ENCODE results near the gene GRPEL1.

Gene GRPEL1

GRCh38 chr4:7016512-7016911 lies 51.4 kb downstream of the GRPEL1 start:
- intact Hi-C loops (cut with micrococcal nuclease), result no loop called here
- no peak overlapping the region for H3K4me3 Mint-ChIP-seq
- no peak overlapping the region for H3K27ac Mint-ChIP-seq
- no peaks in the 10 kb centered on the region for H3K9me3 Mint-ChIP-seq
- no peaks in the 10 kb centered on the region for H3K27me3 Mint-ChIP-seq
- peaks cover 28% of the 10 kb centered on the region for H3K4me1 Mint-ChIP-seq (ENCODE audit: low read depth)
- peaks cover 100% of the 10 kb centered on the region for H3K36me3 Mint-ChIP-seq (ENCODE audit: low read depth)

- no peak overlapping the region for H3K4me3 Mint-ChIP-seq
- H3K4me1 Mint-ChIP-seq (ENCODE audit: low read depth), result peaks cover 28% of the 10 kb centered on the region
- peaks cover 100% of the 10 kb centered on the region for H3K36me3 Mint-ChIP-seq (ENCODE audit: low read depth)
- H3K27ac Mint-ChIP-seq, result no peak overlapping the region
- no peaks in the 10 kb centered on the region for H3K9me3 Mint-ChIP-seq
- H3K27me3 Mint-ChIP-seq, result no peaks in the 10 kb centered on the region
- intact Hi-C loops (cut with micrococcal nuclease), result no loop called here
Measured at GRCh38 chr4:7016086-7016485, 51.8 kb downstream of the GRPEL1 start.

GRCh38 chr4:7015383-7016035 lies 52.4 kb downstream of the GRPEL1 start:
- Mint-ChIP-seq H3K4me3 (no peak overlapping the region), H3K4me1 (ENCODE audit: low read depth) (peaks cover 28% of the 10 kb centered on the region), H3K27me3 (no peaks in the 10 kb centered on the region), H3K27ac (peak overlapping the region; percentile 33), H3K9me3 (no peaks in the 10 kb centered on the region), H3K36me3 (ENCODE audit: low read depth) (peaks cover 100% of the 10 kb centered on the region)
- intact Hi-C loops (cut with micrococcal nuclease), result no loop called here

- Mint-ChIP-seq H3K9me3 (no peaks in the 10 kb centered on the region), H3K27me3 (no peaks in the 10 kb centered on the region), H3K4me3 (no peak overlapping the region), H3K27ac (peak overlapping the region; percentile 33), H3K4me1 (ENCODE audit: low read depth) (peaks cover 28% of the 10 kb centered on the region), H3K36me3 (ENCODE audit: low read depth) (peaks cover 100% of the 10 kb centered on the region)
- intact Hi-C loops (cut with micrococcal nuclease), result no loop called here
Measured at GRCh38 chr4:7014815-7015214, 53.0 kb downstream of the GRPEL1 start.

DNA sequence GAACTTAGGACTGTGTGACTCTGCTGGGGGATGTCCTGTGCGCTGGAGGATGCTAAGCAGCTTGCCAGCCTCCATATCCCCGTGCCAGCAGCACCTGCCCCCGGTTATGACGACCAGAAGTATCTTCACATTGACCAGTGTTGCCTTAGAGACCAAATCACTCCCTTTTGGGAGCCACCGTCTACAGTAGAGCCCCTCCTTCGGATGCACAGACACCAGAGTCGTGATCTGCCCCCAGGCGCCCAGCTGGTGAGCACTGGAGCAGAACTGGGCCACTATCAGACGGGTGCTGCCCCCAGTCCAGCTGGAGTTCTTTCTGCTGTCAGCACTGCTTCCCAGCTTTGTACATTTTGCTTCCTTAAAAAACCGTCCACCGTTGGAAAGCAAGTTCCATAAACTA lies 54.7 kb downstream of the GRPEL1 start:
- H3K9me3 Mint-ChIP-seq, result no peaks in the 10 kb centered on the region
- peaks cover 100% of the 10 kb centered on the region for H3K36me3 Mint-ChIP-seq (ENCODE audit: low read depth)
- intact Hi-C loops (cut with micrococcal nuclease), result no loop called here
- no peak overlapping the region for H3K4me3 Mint-ChIP-seq
- H3K4me1 Mint-ChIP-seq (ENCODE audit: low read depth), result peaks cover 33% of the 10 kb centered on the region
- no peaks in the 10 kb centered on the region for H3K27me3 Mint-ChIP-seq
- H3K27ac Mint-ChIP-seq, result peak overlapping the region; percentile 37

DNA sequence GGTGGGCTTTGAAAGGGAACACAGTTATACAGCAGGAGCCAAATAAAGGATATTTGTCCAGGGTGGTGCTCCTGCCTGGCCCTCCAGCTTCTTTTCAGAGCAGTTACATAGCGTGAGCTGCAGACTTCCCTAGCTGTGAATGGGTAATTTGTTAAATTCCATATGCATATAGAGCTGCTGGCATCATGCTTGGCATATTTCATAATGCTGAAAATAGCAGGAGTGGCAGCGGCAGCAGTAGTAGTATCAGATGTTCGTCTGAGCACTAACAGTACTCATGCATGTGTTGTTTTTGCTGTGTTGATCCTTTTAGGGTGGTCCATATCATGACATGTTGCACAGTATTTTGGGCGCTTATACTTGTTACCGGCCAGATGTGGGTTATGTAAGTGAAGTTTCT lies 58.3 kb downstream of the GRPEL1 start:
- Mint-ChIP-seq H3K27me3 (no peaks in the 10 kb centered on the region), H3K4me1 (ENCODE audit: low read depth) (peaks cover 22% of the 10 kb centered on the region), H3K27ac (peak overlapping the region; percentile 28), H3K9me3 (no peaks in the 10 kb centered on the region), H3K4me3 (no peak overlapping the region), H3K36me3 (ENCODE audit: low read depth) (peaks cover 100% of the 10 kb centered on the region)
- intact Hi-C loops (cut with micrococcal nuclease), result no loop called here

Measured in dendritic cell treated with granulocyte-macrophage colony-stimulating factor and Interleukin-4, amounts not matched to agents 40 ng/mL and 50 ng/mL, for 4 days (primary cell).